Testis (tissue), 5 donors: ENCODE data around the gene CDH22. TPM values are rescaled to one million over a fixed set of nuclear protein-coding genes. Genes with fewer than 3 reads are reported as not detected.
A peak's percentile ranks its signal among the peaks of the same experiment; 100 is the strongest.

Experiments used
- DNase-seq: peaks from one replicate; pipeline ENCODE4 v3.0.0-alpha.2; 2019
- H3K27ac ChIP-seq, 2 donors: fragments of 200-600 bp; sonication (generic); one replicate each; pipeline ENCODE4 v1.5.1; 2019
- H3K27me3 ChIP-seq: fragments of 200-600 bp; sonication (generic); one replicate; pipeline ENCODE4 v1.5.1; 2019
- H3K36me3 ChIP-seq: fragments of 200-600 bp; sonication (generic); one replicate; pipeline ENCODE4 v1.5.1; 2017; ENCODE audit warnings: low read depth; ENCODE audit errors: missing control alignments
- H3K4me1 ChIP-seq: fragments of 200-600 bp; sonication (generic); one replicate; pipeline ENCODE4 v1.5.1; 2019
- H3K4me3 ChIP-seq, 2 donors: fragments of 200-600 bp; sonication (generic); one replicate each; pipeline ENCODE4 v1.5.1; 2017 to 2019
- H3K9me3 ChIP-seq: fragments of 200-600 bp; sonication (generic); one replicate; pipeline ENCODE4 v1.5.1; 2017
- CTCF ChIP-seq, 3 experiments: fragments of 450-650 bp in 2 of 3; fragments of 200-600 bp in 1 of 3; sonication (generic) in 1 of 3; IDR thresholded peaks; one replicate each; pipeline ENCODE4 v1.5.1; 2016 to 2019; ENCODE audit warnings: antibody characterized with exemption in 3 of 3, mild to moderate bottlenecking in 2 of 3, moderate library complexity in 1 of 3
- POLR2A ChIP-seq: fragments of 450-650 bp; IDR thresholded peaks from one replicate; pipeline ENCODE4 v1.6.1; 2017; ENCODE audit warnings: antibody characterized with exemption, mild to moderate bottlenecking, moderate library complexity
- WGBS, 2 donors: methylation state at CpG; one replicate each; pipeline ENCODE4 v1.1.5; 2018; 5-methylcytosine and 5-hydroxymethylcytosine counted together
- intact Hi-C: fragments of 100-400 bp; cut with DNase I; formaldehyde crosslinking; loops from one replicate; pipeline ENCODE4 v1.15.1; 2023; ENCODE audit warnings: low total_unique reads
- long read RNA-seq, 2 donors: transcript quantifications; one replicate each; lab custom pipeline, GENCODE V29; 2026
- polyA plus RNA-seq: library from polyadenylated mRNA; stranded (reverse); fragments of 350-450 nt; fragmentation: Illumina TruSeq; extraction: RNeasy Lipid Tissue Mini Kit (QIAGEN cat#74804); gene quantifications from one replicate; pipeline ENCODE4 v1.2.3, GENCODE V29; 2014; ENCODE audit warnings: low read depth, low replicate concordance; ENCODE audit not compliant: insufficient read depth
- total RNA-seq, 2 donors: library from RNA; depleted of rRNA; stranded (reverse); fragments of >200 nt; gene quantifications; one replicate each; pipeline ENCODE4 v1.2.3, GENCODE V29; 2016

The CDH22 gene
- 1 to 10 TPM; 1.8 to 2.6 TPM for total RNA-seq
- polyA plus RNA-seq = 2.6 TPM
- long read RNA-seq, donor 1 = 0 reads
- long read RNA-seq, donor 2 = 0 reads

- WGBS, 2 donors = 3 to 7% methylated on average over 6 to 38 of the region's 74 CpGs
- DNase-seq = peak; percentile 67
- H3K4me1 ChIP-seq = peaks cover 6% of the 10 kb centered on the region
- H3K36me3 ChIP-seq = no peaks in the 10 kb centered on the region
- H3K9me3 ChIP-seq = no peaks in the 10 kb centered on the region
- H3K27ac ChIP-seq = no peak within 1 kb of the TSS
- H3K4me3 ChIP-seq = peak within 1 kb of the TSS; percentile 43 to 53
- no peak for TF ChIP-seq POLR2A
- TF ChIP-seq CTCF (IDR thresholded peaks at IDR 0.05) = peak; percentile 7 to 60 (median 42)
- H3K27me3 ChIP-seq = no peaks in the 10 kb centered on the region
- intact Hi-C loops = loop anchor here (10.0 kb wide), 1 partner anchor 174 kb away; no protein-coding TSS in a partner anchor
Observed at GRCh38 chr20:46308258-46309157, at the start of gene CDH22. CDH22 (minus strand) TSS chr20:46308498; CDS start chr20:46251294, 57,204 bp downstream.

GRCh38 chr20:46357030-46357514 lies 48.8 kb upstream of the CDH22 start:
- Histone ChIP-seq H3K27ac (peak overlapping the region; percentile 63 to 69), H3K36me3 (no peaks in the 10 kb centered on the region), H3K4me1 (peaks cover 38% of the 10 kb centered on the region), H3K27me3 (no peaks in the 10 kb centered on the region), H3K4me3 (no peak overlapping the region), H3K9me3 (no peaks in the 10 kb centered on the region)
- TF ChIP-seq CTCF (IDR thresholded peaks at IDR 0.05) (no peak), POLR2A (no peak)
- DNase-seq = peak; percentile 87
- intact Hi-C loops = no loop called here
- 19 to 31% methylated on average over 8 to 13 of the region's 13 CpGs for WGBS, 2 donors

- H3K36me3 ChIP-seq = no peaks in the 10 kb centered on the region
- no peak for DNase-seq
- no peaks in the 10 kb centered on the region for H3K27me3 ChIP-seq
- H3K4me3 ChIP-seq = no peak overlapping the region
- H3K9me3 ChIP-seq = no peaks in the 10 kb centered on the region
- TF ChIP-seq POLR2A = no peak
- no peak for TF ChIP-seq CTCF (IDR thresholded peaks at IDR 0.05)
- peak overlapping the region; percentile 63 to 69 for H3K27ac ChIP-seq
- intact Hi-C loops = no loop called here
- WGBS, 2 donors = 59 to 66% methylated on average over 11 to 18 of the region's 23 CpGs
- H3K4me1 ChIP-seq = peaks cover 35% of the 10 kb centered on the region
Observed at GRCh38 chr20:46356195-46357029, 48.1 kb upstream of the CDH22 start.

- WGBS, 2 donors = 70 to 92% methylated on average over 7 of the region's 7 CpGs
- TF ChIP-seq POLR2A (no peak), CTCF (IDR thresholded peaks at IDR 0.05) (no peak)
- Histone ChIP-seq H3K4me3 (no peak overlapping the region), H3K27me3 (no peaks in the 10 kb centered on the region), H3K36me3 (no peaks in the 10 kb centered on the region), H3K9me3 (no peaks in the 10 kb centered on the region), H3K4me1 (peaks cover 36% of the 10 kb centered on the region), H3K27ac (peak overlapping the region in 1 of 2 donors; percentile 63)
- intact Hi-C loops = no loop called here
- DNase-seq = no peak
Observed at GRCh38 chr20:46355778-46356177, 47.5 kb upstream of the CDH22 start.
